ENCODE data around the gene CKMT1A. TPM values are rescaled to one million over a fixed set of nuclear protein-coding genes. Genes with fewer than 3 reads are reported as not detected.

CKMT1A gene
- polyA plus RNA-seq, 5 donors: 0.12 to 0.67 (median 0.34) TPM; not detected in 1

DNA sequence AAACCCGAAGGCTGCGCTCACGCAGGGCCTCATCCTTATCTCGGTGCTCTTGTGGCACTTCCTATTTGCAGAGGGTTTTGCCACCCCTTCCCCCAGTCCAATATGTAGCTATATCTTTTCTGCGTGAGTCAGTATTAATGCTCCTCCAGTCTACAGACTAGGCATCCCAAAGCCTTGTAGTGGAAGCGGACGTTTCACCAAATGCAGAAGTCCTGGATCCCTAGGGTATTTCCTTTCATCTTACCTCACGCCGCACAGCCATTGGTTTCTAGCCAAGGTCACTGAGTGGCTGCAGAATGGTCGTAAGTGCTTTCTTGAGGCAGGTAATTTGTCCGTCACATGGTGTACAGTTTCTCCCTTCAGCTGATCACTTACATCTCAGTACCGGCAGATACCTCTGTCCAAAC is 53.2 kb downstream of the CKMT1A start:
- peak; percentile 25 for DNase-seq

- DNase-seq: no peak
These were observed 54.7 kb downstream of the CKMT1A start for GRCh38 chr15:43748376-43748775.

Other genes starting within 250 kb of the CKMT1A start
- gene TP53BP1, start 200.7 kb upstream of the CKMT1A start, polyA plus RNA-seq (ENCODE audit: insufficient read depth in 1 of 5, insufficient read length in 5 of 5, low replicate concordance in 1 of 5): 100 to 1,000 TPM in 1 of 5 donors, 10 to 100 TPM in 4; 58.3 to 104 (median 93.1) TPM
- gene MAP1A, start 176.3 kb upstream of the CKMT1A start, polyA plus RNA-seq (ENCODE audit: insufficient read depth in 1 of 5, insufficient read length in 5 of 5, low replicate concordance in 1 of 5): 1 to 10 TPM; 5.8 to 9.3 (median 7.4) TPM
- 10 to 100 TPM; 17.7 to 27.6 (median 25.6) TPM for gene PPIP5K1, start 103.7 kb upstream of the CKMT1A start, polyA plus RNA-seq (ENCODE audit: insufficient read depth in 1 of 5, insufficient read length in 5 of 5, low replicate concordance in 1 of 5)
- gene CKMT1B, start 99.8 kb upstream of the CKMT1A start, polyA plus RNA-seq (ENCODE audit: insufficient read depth in 1 of 5, insufficient read length in 5 of 5, low replicate concordance in 1 of 5): under 1 TPM in 4 of 5 donors, not detected in 1; 0.26 to 0.68 (median 0.49) TPM
- 1 to 10 TPM in 1 of 5 donors, under 1 TPM in 4; 0.58 to 1.9 (median 0.73) TPM for gene STRC, start 75.1 kb upstream of the CKMT1A start, polyA plus RNA-seq (ENCODE audit: insufficient read depth in 1 of 5, insufficient read length in 5 of 5, low replicate concordance in 1 of 5)
- 10 to 100 TPM in 1 of 5 donors, 1 to 10 TPM in 4; 7.7 to 13.2 (median 8.6) TPM for gene CATSPER2, start 45.0 kb upstream of the CKMT1A start, polyA plus RNA-seq (ENCODE audit: insufficient read depth in 1 of 5, insufficient read length in 5 of 5, low replicate concordance in 1 of 5)
- 100 to 1,000 TPM; 462 to 618 (median 488) TPM for gene PDIA3, start 52.6 kb downstream of the CKMT1A start, polyA plus RNA-seq (ENCODE audit: insufficient read depth in 1 of 5, insufficient read length in 5 of 5, low replicate concordance in 1 of 5)
- gene ELL3, start 83.1 kb downstream of the CKMT1A start, polyA plus RNA-seq (ENCODE audit: insufficient read depth in 1 of 5, insufficient read length in 5 of 5, low replicate concordance in 1 of 5): 1 to 10 TPM; 5.7 to 8.4 (median 6.9) TPM
- 100 to 1,000 TPM; 468 to 762 (median 572) TPM for gene SERF2, start 98.5 kb downstream of the CKMT1A start, polyA plus RNA-seq (ENCODE audit: insufficient read depth in 1 of 5, insufficient read length in 5 of 5, low replicate concordance in 1 of 5)
- gene SERINC4, start 106.4 kb downstream of the CKMT1A start, polyA plus RNA-seq (ENCODE audit: insufficient read depth in 1 of 5, insufficient read length in 5 of 5, low replicate concordance in 1 of 5): under 1 TPM in 1 of 5 donors, not detected in 4; 0.87 TPM
- gene HYPK, start 106.7 kb downstream of the CKMT1A start, polyA plus RNA-seq (ENCODE audit: insufficient read depth in 1 of 5, insufficient read length in 5 of 5, low replicate concordance in 1 of 5): 10 to 100 TPM in 3 of 5 donors, 1 to 10 TPM in 2; 6.2 to 16.2 (median 12.3) TPM
- gene MFAP1, start 130.8 kb downstream of the CKMT1A start, polyA plus RNA-seq (ENCODE audit: insufficient read depth in 1 of 5, insufficient read length in 5 of 5, low replicate concordance in 1 of 5): 10 to 100 TPM; 47.5 to 59.5 (median 53.9) TPM
- gene WDR76, start 133.1 kb downstream of the CKMT1A start, polyA plus RNA-seq (ENCODE audit: insufficient read depth in 1 of 5, insufficient read length in 5 of 5, low replicate concordance in 1 of 5): 10 to 100 TPM; 13.2 to 22.2 (median 16.4) TPM